Osteoblast (primary cell): ENCODE measurements around the gene NIPA2. TPM values are rescaled to one million over a fixed set of nuclear protein-coding genes. Genes with fewer than 3 reads are reported as not detected.

Source experiments
- DNase-seq: peaks from one replicate; pipeline ENCODE4 v3.0.0; 2011; ENCODE audit warnings: low spot score, mixed read lengths; ENCODE audit not compliant: insufficient read length; ENCODE audit errors: missing footprints
- H2AFZ ChIP-seq: 2 replicates; pipeline ENCODE4 v1.6.0; 2011; ENCODE audit warnings: mild to moderate bottlenecking, low read length
- H3K27ac ChIP-seq: 2 replicates; pipeline ENCODE4 v1.5.1; 2011; ENCODE audit warnings: mild to moderate bottlenecking, low read depth, low read length, moderate library complexity
- H3K27me3 ChIP-seq: 2 replicates; pipeline ENCODE4 v1.6.0; 2012; ENCODE audit warnings: mild to moderate bottlenecking, control low read depth, inconsistent platforms, low read length, moderate library complexity; ENCODE audit not compliant: insufficient read depth
- H3K36me3 ChIP-seq: 2 replicates; pipeline ENCODE4 v1.5.1; 2011; ENCODE audit warnings: mild to moderate bottlenecking, low read length, control low read depth, moderate library complexity; ENCODE audit not compliant: insufficient read depth
- H3K4me1 ChIP-seq: 2 replicates; pipeline ENCODE4 v1.5.1; 2011; ENCODE audit warnings: mild to moderate bottlenecking, low read length, control low read depth, moderate library complexity; ENCODE audit not compliant: insufficient read depth
- H3K4me2 ChIP-seq: 2 replicates; pipeline ENCODE4 v1.6.0; 2011; ENCODE audit warnings: mild to moderate bottlenecking, low read length; ENCODE audit not compliant: insufficient read depth
- H3K4me3 ChIP-seq: fragments of 200-600 bp; sonication (generic); 3 replicates; pipeline ENCODE4 v1.5.1; 2012; ENCODE audit warnings: mild to moderate bottlenecking, low read length, inconsistent platforms; ENCODE audit not compliant: insufficient read depth
- H3K79me2 ChIP-seq: 2 replicates; pipeline ENCODE4 v1.6.0; 2012; ENCODE audit warnings: mild to moderate bottlenecking, low read length, control low read depth, inconsistent platforms; ENCODE audit not compliant: insufficient read depth
- H3K9me3 ChIP-seq: 2 replicates; pipeline ENCODE4 v1.5.1; 2011; ENCODE audit warnings: low read depth, low read length, control low read depth
- H4K20me1 ChIP-seq: 2 replicates; pipeline ENCODE4 v1.6.0; 2012; ENCODE audit warnings: mild to moderate bottlenecking, low read length, control low read depth; ENCODE audit not compliant: insufficient read depth
- total RNA-seq: library from RNA; depleted of rRNA; stranded (reverse); fragments of >200 nt; gene quantifications from 2 replicates; pipeline ENCODE4 v1.2.3, GENCODE V29; 2012
- TF ChIP-seq, protein P1 (sequence below): IDR thresholded peaks from 2 replicates; pipeline ENCODE4 v1.5.1; 2011; ENCODE audit warnings: mild to moderate bottlenecking, low read depth, low read length, moderate library complexity; ENCODE audit errors: extremely low read depth

NIPA2 gene
- total RNA-seq, 1 donor, result 50.3 TPM

- TF ChIP-seq, protein P1, sequence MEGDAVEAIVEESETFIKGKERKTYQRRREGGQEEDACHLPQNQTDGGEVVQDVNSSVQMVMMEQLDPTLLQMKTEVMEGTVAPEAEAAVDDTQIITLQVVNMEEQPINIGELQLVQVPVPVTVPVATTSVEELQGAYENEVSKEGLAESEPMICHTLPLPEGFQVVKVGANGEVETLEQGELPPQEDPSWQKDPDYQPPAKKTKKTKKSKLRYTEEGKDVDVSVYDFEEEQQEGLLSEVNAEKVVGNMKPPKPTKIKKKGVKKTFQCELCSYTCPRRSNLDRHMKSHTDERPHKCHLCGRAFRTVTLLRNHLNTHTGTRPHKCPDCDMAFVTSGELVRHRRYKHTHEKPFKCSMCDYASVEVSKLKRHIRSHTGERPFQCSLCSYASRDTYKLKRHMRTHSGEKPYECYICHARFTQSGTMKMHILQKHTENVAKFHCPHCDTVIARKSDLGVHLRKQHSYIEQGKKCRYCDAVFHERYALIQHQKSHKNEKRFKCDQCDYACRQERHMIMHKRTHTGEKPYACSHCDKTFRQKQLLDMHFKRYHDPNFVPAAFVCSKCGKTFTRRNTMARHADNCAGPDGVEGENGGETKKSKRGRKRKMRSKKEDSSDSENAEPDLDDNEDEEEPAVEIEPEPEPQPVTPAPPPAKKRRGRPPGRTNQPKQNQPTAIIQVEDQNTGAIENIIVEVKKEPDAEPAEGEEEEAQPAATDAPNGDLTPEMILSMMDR, result no peak
- no peak overlapping the region for H3K4me2 ChIP-seq
- H3K27ac ChIP-seq, result no peak overlapping the region
- H3K9me3 ChIP-seq, result no peaks in the 10 kb centered on the region
- peaks cover 66% of the 10 kb centered on the region for H3K36me3 ChIP-seq
- H2AFZ ChIP-seq, result no peak overlapping the region
- no peaks in the 10 kb centered on the region for H3K27me3 ChIP-seq
- H3K4me3 ChIP-seq, result no peak overlapping the region
- DNase-seq, result peak; percentile 62
- H4K20me1 ChIP-seq, result no peaks in the 10 kb centered on the region
- H3K4me1 ChIP-seq, result no peaks in the 10 kb centered on the region
- no peaks in the 10 kb centered on the region for H3K79me2 ChIP-seq
These were observed 75.3 kb downstream of the NIPA2 start for GRCh38 chr15:22913646-22914380.

DNA sequence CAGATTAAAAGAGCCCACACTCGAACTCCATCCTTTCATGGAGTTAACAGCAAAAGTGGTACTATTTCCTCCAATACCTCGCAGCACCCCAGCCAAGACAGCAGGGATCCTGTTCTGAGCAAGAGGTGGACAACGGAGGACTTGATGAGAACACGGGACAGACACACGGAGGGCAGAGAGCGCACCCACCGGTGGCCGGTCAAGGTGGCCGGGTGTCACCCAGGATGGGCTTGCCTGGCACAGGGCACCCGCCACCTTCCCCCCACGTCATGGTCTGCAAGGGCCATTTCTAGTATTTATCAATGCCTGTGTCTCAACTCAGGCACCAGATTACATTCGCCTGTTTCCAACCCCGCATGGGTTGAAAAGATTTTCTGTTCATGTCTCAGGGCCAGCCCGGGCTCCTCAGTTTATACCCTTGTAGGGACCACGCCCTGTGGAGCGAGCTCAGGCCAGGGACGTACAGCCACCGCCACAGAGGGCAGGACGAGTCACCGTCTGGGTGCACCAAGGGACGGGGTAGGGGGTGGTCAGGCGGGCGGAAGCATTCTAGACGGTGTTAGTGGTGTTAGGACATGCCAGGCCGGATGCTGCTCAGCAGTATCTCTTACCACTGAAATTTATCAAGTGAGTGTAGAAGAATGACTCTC lies 77.5 kb downstream of the NIPA2 start:
- DNase-seq, result peak; percentile 41
- Histone ChIP-seq H3K4me1 (no peaks in the 10 kb centered on the region), H3K9me3 (no peaks in the 10 kb centered on the region), H3K27ac (no peak overlapping the region), H3K4me2 (no peak overlapping the region), H3K36me3 (peaks cover 53% of the 10 kb centered on the region), H3K4me3 (no peak overlapping the region), H4K20me1 (peaks cover 4% of the 10 kb centered on the region), H3K79me2 (no peaks in the 10 kb centered on the region), H2AFZ (no peak overlapping the region), H3K27me3 (no peaks in the 10 kb centered on the region)
- TF ChIP-seq, protein P1, result no peak

GRCh38 chr15:22916606-22917350 lies 78.3 kb downstream of the NIPA2 start:
- no peak overlapping the region for H3K4me3 ChIP-seq
- H3K36me3 ChIP-seq, result peaks cover 45% of the 10 kb centered on the region
- no peaks in the 10 kb centered on the region for H3K9me3 ChIP-seq
- no peak overlapping the region for H2AFZ ChIP-seq
- no peaks in the 10 kb centered on the region for H3K4me1 ChIP-seq
- no peaks in the 10 kb centered on the region for H3K27me3 ChIP-seq
- no peak overlapping the region for H3K4me2 ChIP-seq
- H4K20me1 ChIP-seq, result peaks cover 4% of the 10 kb centered on the region
- no peak for DNase-seq
- H3K79me2 ChIP-seq, result no peaks in the 10 kb centered on the region
- TF ChIP-seq, protein P1, result no peak
- no peak overlapping the region for H3K27ac ChIP-seq

DNA sequence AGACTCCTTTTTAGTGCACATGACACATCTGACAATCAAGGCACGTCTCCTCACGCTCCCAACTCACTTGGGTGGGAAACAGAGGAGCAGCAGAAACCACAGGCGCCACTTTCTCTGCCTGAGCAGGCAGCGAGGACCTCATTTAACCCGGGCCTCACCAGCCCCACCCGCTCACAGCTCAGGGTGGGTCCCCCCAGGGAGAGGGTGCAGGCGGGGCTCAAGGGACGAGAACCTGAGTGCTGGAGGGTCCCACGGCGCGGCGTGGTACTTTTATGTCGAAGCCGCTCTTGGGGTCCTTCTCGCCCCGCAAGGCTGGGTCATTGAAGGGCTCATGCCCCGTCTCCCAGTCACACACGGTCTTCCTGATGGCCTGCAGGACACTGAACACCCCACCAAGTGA lies 79.1 kb downstream of the NIPA2 start:
- H3K4me3 ChIP-seq, result no peak overlapping the region
- peaks cover 4% of the 10 kb centered on the region for H4K20me1 ChIP-seq
- H3K27ac ChIP-seq, result no peak overlapping the region
- TF ChIP-seq, protein P1, result no peak
- no peak for DNase-seq
- H3K9me3 ChIP-seq, result no peaks in the 10 kb centered on the region
- H3K27me3 ChIP-seq, result no peaks in the 10 kb centered on the region
- peaks cover 41% of the 10 kb centered on the region for H3K36me3 ChIP-seq
- H3K4me2 ChIP-seq, result no peak overlapping the region
- no peaks in the 10 kb centered on the region for H3K4me1 ChIP-seq
- no peaks in the 10 kb centered on the region for H3K79me2 ChIP-seq
- H2AFZ ChIP-seq, result no peak overlapping the region
